HG03378 (cell line): Measurements from ENCODE around the gene RIPOR2.
"Not testable (repeated sequence)": the region's sequence is repeated elsewhere in the genome, so short reads cannot be mapped to it uniquely, and the experiment has no call there.

ENCODE experiments used
- ATAC-seq: cut with Tn5 transposase; IDR thresholded peaks from one replicate; pipeline ENCODE4 v1.9.1; 2021; ENCODE audit warnings: mild to moderate bottlenecking, moderate library complexity; ENCODE audit not compliant: unreplicated experiment

Gene RIPOR2

DNA sequence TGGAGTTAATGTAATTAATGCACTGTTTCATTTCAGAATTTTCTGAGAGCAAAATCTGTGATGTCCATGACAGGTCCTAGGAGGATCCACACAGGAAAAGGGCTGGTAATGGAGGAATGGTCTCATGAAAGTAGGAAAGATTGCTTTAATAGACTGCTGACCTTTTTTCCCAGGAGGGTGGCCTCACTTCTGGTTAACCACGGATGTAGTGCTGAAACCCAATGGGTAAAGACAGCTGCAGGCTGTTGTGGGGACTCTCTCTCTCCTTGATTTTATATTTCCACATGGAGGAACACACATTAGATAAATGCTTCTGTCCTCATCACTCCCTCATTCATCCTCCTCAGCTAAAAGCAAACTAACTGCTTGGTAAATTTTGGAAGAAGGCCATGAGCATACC lies 23.6 kb upstream of the RIPOR2 start:
- ATAC-seq, result no peak

DNA sequence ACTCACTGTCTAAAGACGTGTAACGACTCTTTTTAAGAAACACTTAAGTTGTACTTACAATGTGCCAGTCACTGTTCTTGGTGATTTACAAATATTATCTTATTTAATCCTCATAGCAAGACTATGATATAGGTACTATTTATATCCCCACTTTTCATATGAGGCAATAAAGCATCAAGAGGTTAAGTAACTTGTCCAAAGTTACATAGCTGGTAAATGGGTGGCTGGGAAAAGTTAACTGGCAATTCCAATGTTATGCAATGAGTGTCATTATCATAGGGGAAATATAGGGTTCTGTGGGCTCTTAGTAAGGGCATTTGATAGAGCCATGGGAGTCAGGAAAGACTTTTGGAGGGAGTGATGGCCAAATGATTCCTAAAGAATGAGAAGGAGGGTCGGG lies 21.4 kb upstream of the RIPOR2 start:
- ATAC-seq, result no peak

DNA sequence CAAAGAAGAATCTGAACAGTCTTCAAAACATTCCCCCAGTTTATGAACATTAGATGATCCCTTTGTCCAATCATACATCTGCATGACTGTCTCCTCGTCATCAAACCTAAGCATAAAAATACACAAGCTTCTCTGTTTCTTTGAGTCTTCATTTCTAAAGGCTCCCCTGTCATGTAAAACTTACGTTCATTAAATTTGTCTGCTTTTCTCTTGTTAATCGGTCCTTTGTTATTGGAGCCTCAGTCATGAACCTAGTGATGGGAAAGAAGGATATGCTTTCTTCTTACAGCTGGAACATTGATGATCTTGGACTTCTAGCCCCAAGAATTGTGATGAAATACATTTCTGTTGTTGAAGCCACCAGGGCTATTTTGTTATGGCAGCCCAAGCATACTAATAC lies 18.0 kb upstream of the RIPOR2 start:
- ATAC-seq, result no peak

DNA sequence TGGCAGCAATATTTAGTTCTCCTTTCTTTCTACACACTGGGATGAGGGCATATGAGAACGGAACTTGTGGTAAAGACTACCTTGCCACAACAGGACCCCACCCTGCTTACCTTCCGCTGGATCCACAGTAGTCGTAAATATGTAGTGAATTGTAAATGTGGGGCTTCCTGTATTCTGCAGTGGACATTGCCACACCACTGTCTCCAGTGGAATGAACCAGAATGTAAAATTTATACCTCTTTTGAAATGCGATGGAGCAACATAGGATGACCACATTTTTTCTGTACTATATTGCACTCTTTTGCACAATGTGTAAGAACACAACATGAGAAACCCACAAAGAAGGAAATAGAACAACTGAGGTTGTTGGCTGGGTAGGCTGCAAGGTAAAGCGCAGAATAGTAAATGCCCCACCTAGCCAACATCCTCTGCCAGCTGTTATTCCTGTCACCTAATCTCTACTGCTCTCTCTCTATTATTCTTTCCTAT lies 16.1 kb upstream of the RIPOR2 start:
- no peak for ATAC-seq

DNA sequence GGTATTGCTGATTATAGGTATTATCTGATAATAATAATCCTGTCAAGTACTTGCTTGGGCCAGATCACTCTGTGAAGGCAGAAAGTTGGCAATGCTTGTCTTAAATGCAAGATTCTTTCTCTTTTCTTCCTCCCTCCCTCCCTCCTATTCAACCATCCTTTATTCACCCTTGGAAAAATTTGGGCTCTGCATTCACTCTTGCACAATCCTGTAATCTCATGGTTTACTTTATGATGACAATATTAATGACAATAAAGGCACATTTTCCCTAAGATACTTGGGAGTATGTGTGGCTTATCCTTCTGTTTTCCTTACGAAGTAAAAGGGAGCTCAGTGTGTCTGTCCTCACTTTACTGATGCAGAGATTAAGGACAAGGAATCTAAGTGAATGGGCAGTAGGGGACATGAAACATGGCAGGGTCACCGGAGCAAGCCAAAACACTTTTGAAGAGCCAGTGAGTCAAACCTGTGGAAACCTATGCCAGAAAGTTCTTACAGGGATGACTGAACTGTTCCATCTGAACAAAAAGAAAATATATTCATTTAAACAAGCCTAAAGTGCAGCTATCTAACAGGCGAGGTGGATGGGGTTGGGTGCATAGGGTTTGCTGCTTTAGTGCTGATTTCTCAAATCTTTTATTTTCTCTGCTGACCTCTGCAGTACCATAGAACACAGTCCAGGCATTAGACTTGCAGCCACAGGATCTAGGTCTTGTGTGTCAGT lies 14.6 kb upstream of the RIPOR2 start:
- ATAC-seq, result no peak

DNA sequence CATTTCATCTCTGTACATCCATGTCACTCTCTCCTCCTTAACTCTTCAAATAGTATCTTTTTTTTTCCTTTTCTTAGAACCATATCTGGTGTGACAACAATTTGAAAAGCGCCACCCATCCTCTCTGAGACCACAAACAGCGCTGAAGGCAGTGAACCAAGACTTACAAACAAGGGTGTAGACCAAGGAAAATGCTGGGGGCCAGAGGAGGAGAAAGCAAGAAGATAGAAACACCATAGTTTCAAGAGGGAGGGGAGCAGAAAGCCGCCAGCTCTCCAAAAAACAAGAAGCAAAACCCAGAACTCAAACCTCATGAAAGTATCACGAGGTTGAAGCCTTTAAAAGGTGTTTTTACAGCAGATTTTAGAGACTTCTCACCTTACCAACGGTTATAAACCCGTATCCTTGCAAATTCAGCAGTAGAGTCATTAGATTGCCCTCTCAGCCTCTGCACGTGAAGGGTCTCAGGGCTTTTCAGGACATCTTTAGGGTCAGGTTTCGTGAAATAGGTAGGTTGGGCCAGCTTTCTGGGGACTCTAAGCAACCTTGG lies 13.3 kb upstream of the RIPOR2 start:
- ATAC-seq, result peak; percentile 93

DNA sequence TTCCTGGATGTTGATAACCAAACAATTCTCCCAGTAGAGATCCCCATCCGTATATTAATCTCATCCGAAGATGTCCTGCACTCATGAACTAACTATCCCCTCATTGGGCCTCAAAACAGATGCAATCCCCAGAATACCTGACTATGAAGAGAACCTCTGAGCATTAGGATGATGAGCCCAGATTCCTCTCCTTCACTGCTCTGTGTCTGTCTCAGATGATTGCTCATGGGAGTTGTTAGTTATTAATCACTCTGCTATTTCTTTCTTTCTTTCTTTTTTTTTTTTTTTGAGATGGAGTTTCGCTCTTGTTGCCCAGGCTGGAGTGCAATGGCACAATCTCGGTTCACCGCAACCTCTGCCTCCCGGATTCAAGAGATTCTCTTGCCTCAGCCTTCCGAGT lies 12.5 kb upstream of the RIPOR2 start:
- ATAC-seq, result not testable (repeated sequence)

DNA sequence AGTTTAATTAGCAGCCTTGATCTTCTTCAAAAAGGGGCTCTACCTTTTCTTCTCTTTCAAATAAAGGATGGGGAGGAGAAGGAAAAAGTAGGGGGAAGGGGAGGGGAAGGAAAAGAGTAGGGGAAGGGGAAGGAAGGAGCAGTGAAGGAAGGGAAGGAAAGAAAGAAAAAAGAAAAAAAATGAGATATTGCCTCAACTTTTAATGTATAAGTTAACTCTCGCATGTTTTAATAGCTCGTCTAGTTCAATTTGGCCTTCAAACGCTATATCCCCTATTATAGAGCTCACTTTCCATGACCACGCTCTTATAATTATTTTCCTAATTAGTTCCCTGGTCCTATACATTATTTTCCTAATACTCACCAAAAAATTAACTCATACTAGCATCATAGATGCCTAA lies 11.9 kb upstream of the RIPOR2 start:
- no peak for ATAC-seq

DNA sequence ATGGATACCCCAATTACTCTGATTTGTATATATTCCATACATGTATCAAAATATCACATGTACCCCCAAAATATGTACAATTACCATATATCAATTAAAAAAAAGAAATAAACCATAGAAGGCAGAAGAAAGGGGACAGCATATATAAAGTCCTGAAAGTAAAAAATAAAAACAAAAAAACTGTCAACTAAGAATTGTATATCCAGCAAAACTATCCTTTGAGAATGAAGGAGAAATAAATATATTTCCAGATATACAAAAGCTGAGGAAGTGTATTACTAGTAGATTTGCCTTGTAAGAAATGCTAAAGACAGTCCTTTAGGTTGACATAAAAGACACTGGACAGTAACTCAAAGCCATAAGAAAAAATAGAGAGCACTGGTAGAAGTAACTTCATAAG lies 9.3 kb upstream of the RIPOR2 start:
- ATAC-seq, result no peak

DNA sequence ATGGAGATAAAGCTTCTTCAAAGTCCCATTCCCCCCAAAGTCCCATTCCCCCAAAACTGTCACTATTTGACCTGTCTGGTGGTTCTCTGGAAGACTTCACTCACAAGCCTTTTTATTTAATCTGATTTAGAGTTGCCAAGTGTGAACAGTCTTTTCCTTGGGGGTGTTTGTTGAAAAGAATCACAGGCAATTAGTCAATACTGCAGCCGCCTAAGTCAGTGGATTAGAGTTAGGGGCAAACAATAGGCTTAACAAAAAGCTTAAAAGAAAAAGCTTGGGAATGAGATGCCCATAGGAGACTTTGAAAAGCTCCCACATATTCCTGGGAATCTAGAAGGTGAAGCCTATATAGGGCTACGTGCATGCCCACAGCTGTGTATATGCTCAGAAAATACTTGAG lies 8.0 kb upstream of the RIPOR2 start:
- ATAC-seq, result no peak

DNA sequence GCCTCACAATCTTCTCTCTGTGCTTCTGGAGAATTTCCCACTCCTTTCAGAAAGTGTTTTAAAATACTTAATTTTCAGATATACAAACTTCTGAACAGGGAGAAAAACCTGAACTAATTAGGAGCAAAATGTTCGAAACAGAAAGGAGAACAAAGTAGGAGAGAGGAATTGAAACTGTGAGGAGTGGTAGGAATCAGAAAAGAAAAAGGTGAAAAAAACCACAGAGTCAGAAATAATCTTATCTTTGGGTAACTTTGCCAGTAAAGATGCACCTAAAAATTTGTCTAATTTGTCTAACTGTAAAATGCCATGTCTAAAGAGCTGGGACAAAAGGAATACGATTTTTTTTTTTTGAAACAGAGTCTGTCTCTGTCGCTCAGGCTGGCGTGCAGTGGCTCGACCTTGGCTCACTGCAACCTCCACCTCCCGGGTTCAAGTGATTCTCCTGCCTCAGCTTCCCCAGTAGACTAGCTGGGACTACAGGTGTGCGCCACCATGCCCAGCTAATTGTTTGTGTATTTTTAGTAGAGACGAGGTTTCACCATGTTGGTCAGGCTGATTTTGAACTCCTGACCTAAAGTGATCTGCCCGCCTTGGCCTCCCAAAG lies 4.7 kb upstream of the RIPOR2 start:
- ATAC-seq, result no peak

DNA sequence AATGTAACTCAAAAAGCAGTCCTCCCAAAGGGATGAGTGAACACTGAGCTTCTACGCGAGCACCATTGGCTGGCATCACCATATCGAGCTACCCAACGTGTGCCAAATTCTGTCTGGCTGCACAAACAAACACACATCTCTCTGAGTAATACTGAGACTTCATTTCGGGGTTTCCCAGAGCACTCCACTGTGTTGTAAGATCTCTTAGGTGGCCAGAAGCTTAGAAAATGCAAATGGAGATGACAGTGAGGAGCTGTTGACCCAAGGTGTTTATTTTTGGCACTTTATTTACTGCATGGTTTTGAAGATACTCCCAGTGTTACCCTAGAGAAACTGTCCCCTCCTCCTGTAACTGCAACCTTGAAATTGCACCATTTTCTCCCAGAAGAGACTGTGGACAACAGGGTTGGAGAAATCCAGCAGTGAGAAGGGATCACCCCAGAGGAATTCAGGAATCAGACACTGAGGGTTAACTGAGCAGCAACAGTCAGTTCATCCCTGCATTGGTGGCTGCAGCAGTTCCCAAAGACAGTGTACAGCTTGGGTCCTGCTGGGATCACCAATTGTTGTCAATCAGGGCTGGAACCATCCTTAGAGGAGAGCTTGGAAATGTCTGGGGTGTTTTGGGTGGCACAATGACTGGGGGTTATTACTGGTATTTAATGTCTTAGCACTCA lies 1.0 kb upstream of the RIPOR2 start:
- ATAC-seq, result peak; percentile 65

DNA sequence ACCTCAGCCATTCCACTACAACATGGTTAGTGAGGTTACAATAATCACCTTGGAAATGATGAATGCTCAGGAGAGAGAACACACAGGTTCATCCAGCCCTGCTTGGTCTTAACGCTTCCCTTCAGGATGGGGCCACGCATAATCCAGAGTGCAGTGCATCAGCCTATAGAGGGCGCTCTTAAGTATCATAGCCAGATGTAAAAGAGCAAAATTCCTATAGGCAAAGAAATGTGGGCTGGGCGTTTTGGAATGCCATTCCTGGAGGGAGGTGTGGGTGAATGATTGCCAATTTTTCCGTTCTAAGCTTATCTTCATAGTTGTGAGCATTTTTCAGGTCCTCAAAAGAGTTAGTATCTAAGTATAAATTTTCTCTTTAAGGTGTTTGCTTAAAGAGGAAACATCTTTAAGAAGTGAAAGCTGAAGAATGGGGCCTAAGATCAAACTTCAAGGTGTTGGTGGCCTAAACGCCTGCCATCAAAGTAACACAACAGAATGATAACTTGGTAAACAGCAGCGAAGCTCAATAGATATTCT lies 1.8 kb downstream of the RIPOR2 start:
- no peak for ATAC-seq

DNA sequence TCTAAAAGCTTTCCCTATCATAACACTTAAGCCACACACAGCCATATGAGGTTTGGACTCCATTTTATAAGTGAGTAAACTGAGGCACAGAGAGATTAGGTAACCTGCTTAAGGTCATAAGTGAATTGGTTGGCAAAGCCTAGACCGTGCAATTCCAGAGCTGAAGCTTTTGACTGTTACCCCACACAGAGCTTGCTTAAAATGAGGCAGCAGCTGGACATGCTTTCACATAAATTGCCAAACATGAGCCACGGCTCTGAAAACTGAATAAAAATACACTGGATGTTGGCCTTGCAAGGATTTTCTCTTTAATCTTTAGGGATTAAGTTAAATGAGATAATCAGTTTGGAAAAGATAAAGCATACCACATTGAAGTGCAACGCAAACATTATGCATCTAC lies 2.5 kb downstream of the RIPOR2 start:
- ATAC-seq, result peak; percentile 5

DNA sequence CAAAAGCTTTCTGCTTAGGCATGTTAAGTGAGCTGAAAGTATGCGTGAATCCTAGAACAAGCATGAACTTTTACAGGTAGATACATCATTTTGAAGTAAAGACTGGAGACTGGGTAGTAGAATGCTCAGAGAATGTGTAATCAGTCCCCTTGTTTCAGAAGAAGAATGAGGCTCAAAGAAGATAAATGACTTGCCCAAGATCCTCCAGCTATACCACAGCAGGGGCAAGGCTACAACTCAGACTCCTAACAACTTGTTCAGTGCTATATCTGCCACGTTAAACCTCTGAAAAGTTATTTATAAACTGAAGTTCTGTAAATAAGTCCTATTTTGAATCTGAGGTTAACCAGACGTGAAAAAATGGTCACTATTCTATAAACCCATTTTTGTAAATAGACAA lies 2.9 kb downstream of the RIPOR2 start:
- ATAC-seq, result peak; percentile 31

DNA sequence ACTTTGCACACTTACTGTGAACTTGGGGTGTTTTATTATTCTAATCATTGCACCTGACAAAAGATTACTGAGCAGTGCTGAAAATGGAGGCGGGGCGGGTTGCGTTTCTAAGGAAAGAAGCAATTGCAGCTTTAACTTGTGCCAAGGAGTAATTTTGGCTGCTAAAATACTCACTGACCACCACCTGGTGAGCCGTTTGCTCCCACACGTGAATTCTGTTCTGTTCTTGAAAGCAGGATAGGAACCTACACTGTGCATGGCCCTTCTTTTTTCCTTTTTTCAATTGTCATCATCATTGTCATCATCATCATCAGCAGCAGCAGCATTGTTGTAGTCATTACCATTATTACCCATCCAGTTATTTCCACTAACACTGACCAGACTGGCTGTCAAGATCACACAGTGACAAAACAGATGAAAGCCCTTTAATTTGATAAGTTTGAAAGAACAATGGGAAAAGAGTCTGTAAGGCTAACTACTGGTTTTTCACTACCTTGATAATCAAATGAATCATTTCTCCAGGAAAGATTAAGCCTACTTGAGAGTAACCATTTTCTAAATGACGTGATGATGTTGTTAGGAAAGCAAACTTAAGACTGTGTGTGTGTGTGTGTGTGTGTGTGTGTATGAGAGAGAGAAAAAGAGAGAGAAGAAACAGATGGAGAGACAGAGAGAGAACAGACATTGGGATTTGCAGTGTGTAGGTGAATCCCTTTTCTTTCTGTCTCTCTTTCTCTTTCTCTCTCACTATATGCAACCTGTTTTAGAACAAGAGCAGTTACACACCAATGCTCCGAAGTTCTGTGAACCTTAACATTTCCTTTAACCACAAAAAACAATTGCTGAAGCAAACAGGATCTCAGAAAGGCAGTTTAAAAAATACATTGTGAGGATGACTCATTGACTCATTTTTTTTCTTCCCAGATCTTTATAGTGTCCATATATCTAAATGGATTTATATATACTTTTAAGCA lies 3.8 kb downstream of the RIPOR2 start:
- peak; percentile 32 for ATAC-seq

DNA sequence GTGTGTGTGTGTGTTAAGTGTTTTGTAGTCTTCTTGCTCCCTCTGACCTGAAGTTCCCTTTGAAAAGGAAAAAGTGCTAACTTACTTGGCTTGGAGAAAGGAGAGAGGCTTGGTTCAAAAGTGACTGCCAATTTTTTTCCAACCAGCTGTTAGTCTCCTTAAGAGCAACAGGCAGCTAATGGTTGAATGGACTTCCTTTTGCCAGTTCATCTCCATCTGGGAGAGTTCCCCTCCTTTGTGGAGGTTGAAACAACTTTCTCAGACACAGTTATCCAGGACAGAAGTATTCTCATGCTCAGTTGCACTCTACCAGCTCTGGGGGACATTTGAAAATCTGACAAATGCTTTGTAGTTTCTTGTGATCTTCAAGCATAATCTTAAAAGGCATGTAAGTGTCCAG lies 4.5 kb downstream of the RIPOR2 start:
- no peak for ATAC-seq

DNA sequence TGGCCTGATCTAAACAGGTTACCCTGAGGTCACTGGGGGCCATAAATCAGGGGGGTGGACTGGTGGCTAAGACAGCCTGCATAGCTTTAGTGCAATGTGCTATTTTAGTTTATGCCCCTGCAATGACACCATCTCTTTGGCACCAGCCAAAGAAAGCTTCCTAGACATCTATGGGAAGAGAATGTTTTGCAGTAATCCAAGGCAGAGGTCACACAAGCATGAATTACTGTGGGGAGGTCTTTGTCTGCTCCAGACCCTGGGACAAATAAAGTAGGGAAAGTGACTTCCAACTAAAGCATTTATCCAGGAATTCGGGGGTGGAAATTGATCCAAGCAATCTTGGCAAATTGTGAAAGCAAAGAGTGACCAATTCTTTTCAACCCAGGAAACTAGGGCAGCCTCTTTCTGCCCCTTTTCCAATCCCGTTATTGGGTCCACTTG lies 5.3 kb downstream of the RIPOR2 start:
- ATAC-seq, result no peak

DNA sequence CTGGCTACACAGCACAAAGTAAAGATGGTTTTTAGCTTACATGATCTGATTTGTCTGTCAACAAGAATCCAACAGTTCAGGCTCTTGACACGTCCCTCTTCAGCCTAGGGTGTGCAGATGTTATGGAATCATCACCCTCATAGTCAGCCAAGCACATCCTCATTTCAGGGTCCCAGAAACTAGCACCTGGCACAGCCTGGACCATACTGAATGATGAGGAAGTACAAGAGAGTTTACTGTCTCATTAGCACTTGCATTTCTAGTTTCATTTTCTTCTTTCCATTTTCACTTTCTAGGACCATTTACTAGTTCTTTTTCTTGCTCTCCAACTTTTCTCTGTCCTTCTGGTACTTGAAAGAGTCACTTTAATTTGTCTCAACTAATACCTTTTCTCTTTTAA lies 6.5 kb downstream of the RIPOR2 start:
- ATAC-seq, result peak; percentile 44

DNA sequence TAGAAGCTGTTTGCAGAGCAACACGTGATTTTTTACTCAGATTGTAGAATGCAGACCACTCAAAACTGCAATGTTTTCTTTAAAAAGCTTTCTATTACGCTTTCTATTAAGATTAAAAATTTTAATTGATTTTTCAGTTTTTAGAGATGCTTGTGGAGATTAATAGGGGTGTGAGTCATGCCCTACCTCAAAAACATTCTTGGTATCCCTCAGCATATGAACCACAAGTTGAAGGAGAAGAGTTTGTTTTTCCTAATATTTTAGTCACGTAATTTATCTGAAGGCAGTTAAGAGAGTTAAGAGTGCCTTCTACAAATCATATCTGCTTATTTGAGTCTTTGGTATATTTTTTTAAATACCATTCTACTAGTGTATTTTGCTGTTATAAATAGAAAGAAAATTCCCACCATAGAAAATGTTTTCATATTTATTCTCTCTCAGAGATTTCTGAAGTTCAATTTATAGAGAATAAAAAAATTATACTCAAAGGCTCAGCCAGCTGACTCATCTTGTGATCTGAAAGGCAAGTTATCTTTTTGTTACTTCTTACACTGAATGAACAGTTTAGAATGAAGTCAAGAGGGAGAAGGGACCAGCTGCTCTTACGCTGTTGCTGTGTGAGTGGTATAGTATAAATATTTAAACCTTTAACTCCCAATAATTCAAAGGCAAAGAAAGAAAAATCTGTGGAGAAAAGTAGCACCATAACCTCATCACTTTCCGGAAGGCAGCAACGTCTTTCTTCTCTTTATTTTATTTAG lies 7.6 kb downstream of the RIPOR2 start:
- ATAC-seq, result no peak
